ENCODE data around the gene EEA1. TPM values are rescaled to one million over a fixed set of nuclear protein-coding genes. Genes with fewer than 3 reads are reported as not detected.

The EEA1 gene
- total RNA-seq, 4 donors from 2014 or later = 11.6 to 25.4 (median 21.7) TPM

DNA sequence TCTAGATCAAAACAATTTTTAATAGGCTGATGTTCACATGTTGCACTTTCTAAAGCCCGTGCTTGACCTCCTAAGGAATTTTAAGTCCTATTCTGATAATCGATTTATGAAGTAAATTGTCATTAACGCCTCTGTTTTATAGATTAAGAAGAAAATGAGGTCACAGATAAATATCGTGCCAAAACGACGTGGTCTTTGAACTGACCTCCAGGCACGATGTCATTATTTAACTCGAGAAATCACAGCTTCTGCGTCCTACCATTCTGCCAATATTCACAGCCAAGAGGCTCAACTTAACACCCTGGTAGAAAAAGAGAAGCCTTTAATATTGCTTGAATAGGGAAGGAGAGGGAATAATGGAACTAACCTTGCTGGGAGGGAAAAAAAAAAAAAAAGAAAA is 888 bp upstream of the EEA1 start:
- Histone ChIP-seq H3K36me3 (no peaks in the 10 kb centered on the region), H3K27ac (peak overlapping the region; percentile 99 to 100 (median 100)), H3K4me3 (peak overlapping the region; percentile 46 to 96 (median 82)), H3K4me1 (peaks cover 20 to 43% (median 24%) of the 10 kb centered on the region in 4 donors), H3K27me3 (no peaks in the 10 kb centered on the region), H3K9me3 (no peaks in the 10 kb centered on the region)
- in situ Hi-C loops (cut with MboI; ENCODE audit: low pct_ligation_motif_present in 1 of 4, low pct_unique_long_range_greater_than_20kb in 1 of 4, low sequenced_read_pairs in 3 of 4) = no loop called here
- intact Hi-C loops (cut with DNase I; ENCODE audit: low total_unique reads) = no loop called here
- WGBS, 2 donors (ENCODE audit: low coverage in 1 of 2) = 2 to 9% methylated on average over 8 to 9 of the region's 9 CpGs
- no peak for DNase-seq
- TF ChIP-seq, protein P1, sequence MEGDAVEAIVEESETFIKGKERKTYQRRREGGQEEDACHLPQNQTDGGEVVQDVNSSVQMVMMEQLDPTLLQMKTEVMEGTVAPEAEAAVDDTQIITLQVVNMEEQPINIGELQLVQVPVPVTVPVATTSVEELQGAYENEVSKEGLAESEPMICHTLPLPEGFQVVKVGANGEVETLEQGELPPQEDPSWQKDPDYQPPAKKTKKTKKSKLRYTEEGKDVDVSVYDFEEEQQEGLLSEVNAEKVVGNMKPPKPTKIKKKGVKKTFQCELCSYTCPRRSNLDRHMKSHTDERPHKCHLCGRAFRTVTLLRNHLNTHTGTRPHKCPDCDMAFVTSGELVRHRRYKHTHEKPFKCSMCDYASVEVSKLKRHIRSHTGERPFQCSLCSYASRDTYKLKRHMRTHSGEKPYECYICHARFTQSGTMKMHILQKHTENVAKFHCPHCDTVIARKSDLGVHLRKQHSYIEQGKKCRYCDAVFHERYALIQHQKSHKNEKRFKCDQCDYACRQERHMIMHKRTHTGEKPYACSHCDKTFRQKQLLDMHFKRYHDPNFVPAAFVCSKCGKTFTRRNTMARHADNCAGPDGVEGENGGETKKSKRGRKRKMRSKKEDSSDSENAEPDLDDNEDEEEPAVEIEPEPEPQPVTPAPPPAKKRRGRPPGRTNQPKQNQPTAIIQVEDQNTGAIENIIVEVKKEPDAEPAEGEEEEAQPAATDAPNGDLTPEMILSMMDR (IDR thresholded peaks at IDR 0.05) = no peak
- TF ChIP-seq POLR2A (IDR thresholded peaks at IDR 0.05) (no peak), EP300 (IDR thresholded peaks at IDR 0.05; ENCODE audit: low read depth) (no peak), POLR2AphosphoS5 (IDR thresholded peaks at IDR 0.05) (no peak)

DNA sequence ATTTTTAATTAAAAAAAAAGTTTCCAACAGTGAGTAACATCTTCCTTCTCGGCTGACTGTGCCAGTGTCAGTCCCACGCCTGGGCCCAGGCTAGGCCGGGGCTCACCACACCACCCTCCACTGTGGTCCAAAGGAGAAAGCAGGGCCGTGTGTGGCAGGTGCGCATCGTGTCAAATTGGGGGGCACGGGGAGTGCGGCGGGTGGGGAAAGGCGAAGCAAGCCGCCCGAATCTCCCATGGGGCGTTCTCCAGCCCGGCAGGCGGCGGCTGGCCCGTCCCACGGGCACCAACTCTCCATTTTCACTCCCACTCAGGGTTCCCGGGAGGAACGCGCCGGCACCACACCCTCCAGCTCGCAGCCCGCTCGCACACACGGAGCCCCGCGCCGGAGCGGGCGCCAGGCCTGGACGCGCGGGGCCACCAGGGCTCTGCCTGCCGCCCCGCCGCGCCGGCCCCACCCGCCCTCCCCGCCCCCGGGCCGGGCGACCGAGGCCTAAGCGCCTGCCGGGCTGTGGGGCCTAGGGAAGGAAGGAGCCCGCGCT is 604 bp downstream of the EEA1 start:
- 0% methylated on average over 3 to 21 of the region's 49 CpGs for WGBS, 2 donors (ENCODE audit: low coverage in 1 of 2)
- DNase-seq = peak; percentile 49
- Histone ChIP-seq H3K9me3 (no peaks in the 10 kb centered on the region), H3K36me3 (no peaks in the 10 kb centered on the region), H3K4me3 (peak overlapping the region; percentile 71 to 96 (median 85)), H3K4me1 (peaks cover 20 to 45% (median 24%) of the 10 kb centered on the region in 4 donors), H3K27ac (peak overlapping the region; percentile 99 to 100 (median 100)), H3K27me3 (no peaks in the 10 kb centered on the region)
- TF ChIP-seq, protein P1 (IDR thresholded peaks at IDR 0.05) = no peak
- no peak for TF ChIP-seq POLR2A (IDR thresholded peaks at IDR 0.05)
- TF ChIP-seq EP300 (IDR thresholded peaks at IDR 0.05; ENCODE audit: low read depth) = no peak
- TF ChIP-seq POLR2AphosphoS5 (IDR thresholded peaks at IDR 0.05) = no peak
- intact Hi-C loops (cut with DNase I; ENCODE audit: low total_unique reads) = no loop called here
- in situ Hi-C loops (cut with MboI; ENCODE audit: low pct_ligation_motif_present in 1 of 4, low pct_unique_long_range_greater_than_20kb in 1 of 4, low sequenced_read_pairs in 3 of 4) = no loop called here

DNA sequence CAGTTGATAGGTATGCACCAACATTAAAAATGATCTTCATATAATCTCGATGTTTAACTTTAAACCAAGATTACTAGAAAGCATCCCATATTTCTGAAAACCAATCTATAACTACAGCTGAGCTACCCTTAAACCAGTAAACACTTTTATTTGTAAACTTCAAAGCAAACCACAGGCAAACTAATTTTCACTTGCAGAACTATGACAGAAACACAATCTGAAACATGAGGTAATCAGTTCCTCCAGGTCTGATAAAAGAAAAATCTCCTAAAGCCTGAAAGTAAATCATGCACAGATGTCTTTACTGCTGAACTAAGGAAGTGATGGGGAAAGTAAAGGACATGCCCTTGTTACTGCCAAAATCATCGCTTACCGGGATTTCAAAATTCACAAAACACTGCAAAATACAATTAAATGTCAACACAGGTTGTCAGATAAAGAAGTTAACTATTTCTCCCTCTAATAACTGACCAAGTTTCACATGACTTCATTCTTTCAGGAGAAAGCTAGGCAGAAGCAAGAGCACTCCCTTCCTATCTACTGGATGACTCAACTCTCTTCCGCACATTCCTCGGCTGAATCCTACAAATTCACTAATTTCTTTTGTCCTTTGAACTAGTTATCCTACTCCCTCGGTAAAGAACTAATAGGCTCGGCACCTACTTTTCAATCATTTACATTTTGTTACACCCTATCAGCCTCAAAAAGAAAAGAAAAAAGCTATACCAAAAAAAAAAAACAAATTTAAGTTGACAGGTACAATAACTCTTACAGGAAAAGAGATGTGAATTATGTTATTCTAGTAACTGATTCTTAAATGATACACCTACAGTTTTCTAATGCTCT is 1.4 kb downstream of the EEA1 start:
- no peak for DNase-seq
- H3K4me3 ChIP-seq = peak overlapping the region; percentile 71 to 96 (median 85)
- H3K9me3 ChIP-seq = no peaks in the 10 kb centered on the region
- peaks cover 20 to 45% (median 24%) of the 10 kb centered on the region in 4 donors for H3K4me1 ChIP-seq
- H3K27me3 ChIP-seq = no peaks in the 10 kb centered on the region
- in situ Hi-C loops (cut with MboI; ENCODE audit: low pct_ligation_motif_present in 1 of 4, low pct_unique_long_range_greater_than_20kb in 1 of 4, low sequenced_read_pairs in 3 of 4) = no loop called here
- peak overlapping the region; percentile 99 to 100 (median 100) for H3K27ac ChIP-seq
- no peak for TF ChIP-seq EP300 (IDR thresholded peaks at IDR 0.05; ENCODE audit: low read depth)
- TF ChIP-seq, protein P1 (IDR thresholded peaks at IDR 0.05) = no peak
- TF ChIP-seq POLR2A (IDR thresholded peaks at IDR 0.05) = no peak
- TF ChIP-seq POLR2AphosphoS5 (IDR thresholded peaks at IDR 0.05) = no peak
- 3 to 14% methylated on average over 7 of the region's 7 CpGs for WGBS, 2 donors (ENCODE audit: low coverage in 1 of 2)
- intact Hi-C loops (cut with DNase I; ENCODE audit: low total_unique reads) = no loop called here
- H3K36me3 ChIP-seq = no peaks in the 10 kb centered on the region

DNA sequence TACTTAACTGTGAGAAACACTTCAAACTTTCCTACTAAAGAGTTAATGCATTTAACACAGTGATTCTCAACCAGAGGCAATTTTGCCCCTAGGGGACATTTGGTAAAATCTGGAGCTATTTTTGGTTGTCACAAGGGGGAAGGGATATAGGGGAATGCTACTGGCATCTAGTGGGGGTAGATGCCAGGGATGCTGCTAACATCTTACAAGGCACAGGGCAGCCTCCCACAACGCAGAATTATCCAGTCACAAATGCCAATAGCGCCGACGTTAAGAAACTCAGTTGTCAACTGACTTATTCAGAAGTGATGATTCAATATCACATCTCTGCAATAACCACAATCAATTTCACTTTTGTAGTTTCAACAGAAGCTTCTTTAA is 2.0 kb downstream of the EEA1 start:
- no peak for TF ChIP-seq POLR2AphosphoS5 (IDR thresholded peaks at IDR 0.05)
- no peak for TF ChIP-seq EP300 (IDR thresholded peaks at IDR 0.05; ENCODE audit: low read depth)
- no peak for TF ChIP-seq POLR2A (IDR thresholded peaks at IDR 0.05)
- TF ChIP-seq, protein P1 (IDR thresholded peaks at IDR 0.05) = peak in 2 of 5 experiments; percentile 13 to 16
- Histone ChIP-seq H3K4me1 (peaks cover 20 to 45% (median 24%) of the 10 kb centered on the region in 4 donors), H3K36me3 (no peaks in the 10 kb centered on the region), H3K27ac (peak overlapping the region; percentile 99 to 100 (median 100)), H3K9me3 (no peaks in the 10 kb centered on the region), H3K4me3 (peak overlapping the region in 1 of 4 donors; percentile 96), H3K27me3 (no peaks in the 10 kb centered on the region)
- DNase-seq = no peak
- in situ Hi-C loops (cut with MboI; ENCODE audit: low pct_ligation_motif_present in 1 of 4, low pct_unique_long_range_greater_than_20kb in 1 of 4, low sequenced_read_pairs in 3 of 4) = no loop called here
- intact Hi-C loops (cut with DNase I; ENCODE audit: low total_unique reads) = no loop called here
- 0 to 7% methylated on average over 4 of the region's 4 CpGs for WGBS, 2 donors (ENCODE audit: low coverage in 1 of 2)

Measured in transverse colon (tissue), 4 donors.